Measurements from ENCODE around the gene SPTB. TPM values are rescaled to one million over a fixed set of nuclear protein-coding genes. Genes with fewer than 3 reads are reported as not detected.
"Not testable (repeated sequence)": the region's sequence is repeated elsewhere in the genome, so short reads cannot be mapped to it uniquely, and the experiment has no call there.

Gene SPTB
- polyA plus RNA-seq, 3 donors from 2014 or later = 0.29 TPM; not detected in 2

GRCh38 chr14:64812412-64812811, 67.3 kb downstream of the SPTB start:
- no peak for DNase-seq
- Mint-ChIP-seq H3K9me3 (no peaks in the 10 kb centered on the region), H3K27me3 (ENCODE audit: low read depth in 3 of 3) (peaks cover 2 to 6% (median 3%) of the 10 kb centered on the region in 3 donors), H3K4me1 (no peaks in the 10 kb centered on the region), H3K4me3 (no peak overlapping the region), H3K27ac (no peak overlapping the region), H3K36me3 (no peaks in the 10 kb centered on the region)

- no peak overlapping the region for H3K27ac Mint-ChIP-seq
- no peaks in the 10 kb centered on the region for H3K36me3 Mint-ChIP-seq
- no peaks in the 10 kb centered on the region for H3K9me3 Mint-ChIP-seq
- H3K27me3 Mint-ChIP-seq (ENCODE audit: low read depth in 3 of 3) = peaks cover 2 to 4% (median 3%) of the 10 kb centered on the region in 3 donors
- H3K4me1 Mint-ChIP-seq = no peaks in the 10 kb centered on the region
- DNase-seq = no peak
- H3K4me3 Mint-ChIP-seq = no peak overlapping the region
These were observed 68.0 kb downstream of the SPTB start for GRCh38 chr14:64811676-64812075.

- DNase-seq = no peak
- H3K36me3 Mint-ChIP-seq = no peaks in the 10 kb centered on the region
- H3K9me3 Mint-ChIP-seq = no peaks in the 10 kb centered on the region
- H3K27me3 Mint-ChIP-seq (ENCODE audit: low read depth in 3 of 3) = peaks cover 0 to 2% (median 2%) of the 10 kb centered on the region in 3 donors
- H3K27ac Mint-ChIP-seq = no peak overlapping the region
- H3K4me1 Mint-ChIP-seq = no peaks in the 10 kb centered on the region
- no peak overlapping the region for H3K4me3 Mint-ChIP-seq
These were observed 71.3 kb downstream of the SPTB start for GRCh38 chr14:64808449-64808848.

GRCh38 chr14:64807551-64807950, 72.2 kb downstream of the SPTB start:
- no peak overlapping the region for H3K4me3 Mint-ChIP-seq
- H3K27ac Mint-ChIP-seq = no peak overlapping the region
- H3K4me1 Mint-ChIP-seq = no peaks in the 10 kb centered on the region
- peaks cover 0 to 2% (median 2%) of the 10 kb centered on the region in 3 donors for H3K27me3 Mint-ChIP-seq (ENCODE audit: low read depth in 3 of 3)
- no peaks in the 10 kb centered on the region for H3K36me3 Mint-ChIP-seq
- DNase-seq = no peak
- no peaks in the 10 kb centered on the region for H3K9me3 Mint-ChIP-seq

GRCh38 chr14:64806862-64807495, 72.7 kb downstream of the SPTB start:
- no peaks in the 10 kb centered on the region for H3K4me1 Mint-ChIP-seq
- no peak overlapping the region for H3K4me3 Mint-ChIP-seq
- DNase-seq = no peak
- no peaks in the 10 kb centered on the region for H3K36me3 Mint-ChIP-seq
- H3K9me3 Mint-ChIP-seq = no peaks in the 10 kb centered on the region
- H3K27me3 Mint-ChIP-seq (ENCODE audit: low read depth in 3 of 3) = peaks cover 0 to 2% (median 0%) of the 10 kb centered on the region in 3 donors
- no peak overlapping the region for H3K27ac Mint-ChIP-seq

GRCh38 chr14:64806202-64806861, 73.4 kb downstream of the SPTB start:
- Mint-ChIP-seq H3K4me1 (no peaks in the 10 kb centered on the region), H3K36me3 (no peaks in the 10 kb centered on the region), H3K9me3 (no peaks in the 10 kb centered on the region), H3K27me3 (ENCODE audit: low read depth in 3 of 3) (peaks cover 2 to 4% (median 2%) of the 10 kb centered on the region in 3 donors), H3K4me3 (no peak overlapping the region), H3K27ac (no peak overlapping the region)
- DNase-seq = no peak

- not testable (repeated sequence) for H3K36me3 Mint-ChIP-seq; H3K4me3 Mint-ChIP-seq; DNase-seq; H3K27me3 Mint-ChIP-seq (ENCODE audit: low read depth in 3 of 3); H3K27ac Mint-ChIP-seq; H3K4me1 Mint-ChIP-seq; H3K9me3 Mint-ChIP-seq
These were observed 74.1 kb downstream of the SPTB start for GRCh38 chr14:64805646-64806045.

- no peak overlapping the region for H3K4me3 Mint-ChIP-seq
- no peaks in the 10 kb centered on the region for H3K4me1 Mint-ChIP-seq
- no peaks in the 10 kb centered on the region for H3K9me3 Mint-ChIP-seq
- H3K36me3 Mint-ChIP-seq = no peaks in the 10 kb centered on the region
- H3K27ac Mint-ChIP-seq = no peak overlapping the region
- peaks cover 2 to 4% (median 2%) of the 10 kb centered on the region in 3 donors for H3K27me3 Mint-ChIP-seq (ENCODE audit: low read depth in 3 of 3)
- no peak for DNase-seq
These were observed 74.9 kb downstream of the SPTB start for GRCh38 chr14:64804754-64805260.

GRCh38 chr14:64801800-64802199, 77.9 kb downstream of the SPTB start:
- H3K4me1 Mint-ChIP-seq = no peaks in the 10 kb centered on the region
- peaks cover 2 to 4% (median 2%) of the 10 kb centered on the region in 3 donors for H3K27me3 Mint-ChIP-seq (ENCODE audit: low read depth in 3 of 3)
- no peaks in the 10 kb centered on the region for H3K9me3 Mint-ChIP-seq
- H3K27ac Mint-ChIP-seq = no peak overlapping the region
- H3K36me3 Mint-ChIP-seq = no peaks in the 10 kb centered on the region
- H3K4me3 Mint-ChIP-seq = no peak overlapping the region
- DNase-seq = no peak

GRCh38 chr14:64801046-64801445, 78.7 kb downstream of the SPTB start:
- H3K4me3 Mint-ChIP-seq = no peak overlapping the region
- H3K27me3 Mint-ChIP-seq (ENCODE audit: low read depth in 3 of 3) = peaks cover 2 to 4% (median 2%) of the 10 kb centered on the region in 3 donors
- no peak overlapping the region for H3K27ac Mint-ChIP-seq
- no peak for DNase-seq
- no peaks in the 10 kb centered on the region for H3K4me1 Mint-ChIP-seq
- no peaks in the 10 kb centered on the region for H3K9me3 Mint-ChIP-seq
- no peaks in the 10 kb centered on the region for H3K36me3 Mint-ChIP-seq

GRCh38 chr14:64800000-64800399, 79.7 kb downstream of the SPTB start:
- H3K27me3 Mint-ChIP-seq (ENCODE audit: low read depth in 3 of 3) = peaks cover 2 to 4% (median 2%) of the 10 kb centered on the region in 3 donors
- H3K4me3 Mint-ChIP-seq = no peak overlapping the region
- peak overlapping the region in 1 of 6 donors; percentile 35 for H3K27ac Mint-ChIP-seq
- no peaks in the 10 kb centered on the region for H3K4me1 Mint-ChIP-seq
- no peaks in the 10 kb centered on the region for H3K36me3 Mint-ChIP-seq
- DNase-seq = no peak
- H3K9me3 Mint-ChIP-seq = no peaks in the 10 kb centered on the region

GRCh38 chr14:64799555-64799954, 80.2 kb downstream of the SPTB start:
- no peak for DNase-seq
- H3K9me3 Mint-ChIP-seq = no peaks in the 10 kb centered on the region
- H3K36me3 Mint-ChIP-seq = no peaks in the 10 kb centered on the region
- no peaks in the 10 kb centered on the region for H3K4me1 Mint-ChIP-seq
- H3K27me3 Mint-ChIP-seq (ENCODE audit: low read depth in 3 of 3) = peaks cover 2 to 4% (median 2%) of the 10 kb centered on the region in 3 donors
- H3K4me3 Mint-ChIP-seq = no peak overlapping the region
- no peak overlapping the region for H3K27ac Mint-ChIP-seq

- H3K27ac Mint-ChIP-seq = no peak overlapping the region
- H3K36me3 Mint-ChIP-seq = no peaks in the 10 kb centered on the region
- H3K9me3 Mint-ChIP-seq = no peaks in the 10 kb centered on the region
- no peak for DNase-seq
- H3K27me3 Mint-ChIP-seq (ENCODE audit: low read depth in 3 of 3) = peaks cover 0 to 2% (median 2%) of the 10 kb centered on the region in 3 donors
- no peak overlapping the region for H3K4me3 Mint-ChIP-seq
- no peaks in the 10 kb centered on the region for H3K4me1 Mint-ChIP-seq
These were observed 83.3 kb downstream of the SPTB start for GRCh38 chr14:64796369-64796768.

GRCh38 chr14:64795921-64796320, 83.8 kb downstream of the SPTB start:
- no peaks in the 10 kb centered on the region for H3K36me3 Mint-ChIP-seq
- H3K27me3 Mint-ChIP-seq (ENCODE audit: low read depth in 3 of 3) = peaks cover 0 to 2% (median 2%) of the 10 kb centered on the region in 3 donors
- no peaks in the 10 kb centered on the region for H3K4me1 Mint-ChIP-seq
- no peak for DNase-seq
- H3K9me3 Mint-ChIP-seq = no peaks in the 10 kb centered on the region
- no peak overlapping the region for H3K4me3 Mint-ChIP-seq
- no peak overlapping the region for H3K27ac Mint-ChIP-seq

All from immature natural killer cell (primary cell).